Prostate gland (tissue), 2 donors: ENCODE measurements around the gene HOOK2.
A peak's percentile ranks its signal among the peaks of the same experiment; 100 is the strongest.

ENCODE experiments used
- CTCF ChIP-seq, 4 experiments: fragments of 200-600 bp in 2 of 4; fragments of 450-650 bp in 2 of 4; sonication (generic) in 2 of 4; IDR thresholded peaks; 1 replicate in 3 of 4; 2 replicates in 1 of 4; pipeline ENCODE4 v1.5.1; 2016 to 2019; ENCODE audit warnings: antibody characterized with exemption in 4 of 4, mild to moderate bottlenecking in 2 of 4, moderate library complexity in 2 of 4
- POLR2A ChIP-seq: fragments of 450-650 bp; IDR thresholded peaks from one replicate; pipeline ENCODE4 v1.6.1; 2016; ENCODE audit warnings: antibody characterized with exemption, mild to moderate bottlenecking
- POLR2AphosphoS5 ChIP-seq: sonication (generic); formaldehyde crosslinking; IDR thresholded peaks from one replicate; pipeline ENCODE4 v1.6.1; 2017; ENCODE audit warnings: antibody characterized with exemption

- TF ChIP-seq CTCF (IDR thresholded peaks at IDR 0.05) = peak in 1 of 4 experiments; percentile 21
- TF ChIP-seq POLR2AphosphoS5 = peak; percentile 71
- TF ChIP-seq POLR2A = peak; percentile 39
Observed at GRCh38 chr19:12778017-12778904, 2.9 kb upstream of the HOOK2 start.
